H1 (cell line): ENCODE data around the gene AP1G2. TPM values are rescaled to one million over a fixed set of nuclear protein-coding genes. Genes with fewer than 3 reads are reported as not detected.

Source experiments
- ASH2L ChIP-seq: fragments of 200-600, 300-600 bp; sonication (generic); IDR thresholded peaks from one replicate; pipeline ENCODE4 v1.7.1; 2017; ENCODE audit warnings: low read length
- ATF2 ChIP-seq: IDR thresholded peaks from 2 replicates; pipeline ENCODE4 v1.6.1; 2012; ENCODE audit warnings: low read length, inconsistent platforms
- ATF3 ChIP-seq: IDR thresholded peaks from 2 replicates; pipeline ENCODE4 v1.6.1; 2011; ENCODE audit warnings: low read depth, mild to moderate bottlenecking, low read length; ENCODE audit not compliant: insufficient read depth
- BRCA1 ChIP-seq: IDR thresholded peaks from 2 replicates; pipeline ENCODE4 v1.6.1; 2012; ENCODE audit warnings: low read depth, low read length, improper control_type of control experiment
- CBX5 ChIP-seq: fragments of 300-800, 300-1000 bp; sonication (generic); IDR thresholded peaks from 2 replicates; pipeline ENCODE4 v1.7.1; 2016; ENCODE audit warnings: antibody characterized with exemption, low read length, low read depth
- CBX8 ChIP-seq: fragments of 300-800, 300-1000 bp; sonication (generic); IDR thresholded peaks from 2 replicates; pipeline ENCODE4 v1.7.1; 2016; ENCODE audit warnings: low read depth, low read length, borderline replicate concordance
- CTBP2 ChIP-seq: IDR thresholded peaks from 2 replicates; pipeline ENCODE4 v1.7.0; 2011; ENCODE audit warnings: borderline replicate concordance, mild to moderate bottlenecking, moderate library complexity, mixed read lengths, low read length; ENCODE audit not compliant: insufficient read depth, insufficient read length
- E2F6 ChIP-seq: IDR thresholded peaks from 2 replicates; pipeline ENCODE4 v1.6.1; 2012; ENCODE audit warnings: inconsistent platforms
- GABPA ChIP-seq: IDR thresholded peaks from 2 replicates; pipeline ENCODE4 v1.6.1; 2011; ENCODE audit warnings: mild to moderate bottlenecking, low read length, moderate library complexity, borderline replicate concordance; ENCODE audit not compliant: insufficient read depth
- JUN ChIP-seq: IDR thresholded peaks from 2 replicates; pipeline ENCODE4 v1.6.1; 2011; ENCODE audit warnings: low read depth, mild to moderate bottlenecking, improper control_type of control experiment, low read length
- KDM1A ChIP-seq: fragments of 200-600, 300-600 bp; sonication (generic); IDR thresholded peaks from 2 replicates; pipeline ENCODE4 v1.7.1; 2016; ENCODE audit warnings: mild to moderate bottlenecking, low read length, borderline replicate concordance
- KDM4A ChIP-seq: IDR thresholded peaks from one replicate; pipeline ENCODE4 v1.7.1; 2012; ENCODE audit warnings: low read depth, mild to moderate bottlenecking, moderate library complexity, low read length, inconsistent platforms; ENCODE audit not compliant: severe bottlenecking
- MAX ChIP-seq: IDR thresholded peaks from 2 replicates; pipeline ENCODE4 v1.6.1; 2012; ENCODE audit warnings: inconsistent platforms
- RFX5 ChIP-seq: IDR thresholded peaks from 2 replicates; pipeline ENCODE4 v1.6.1; 2011; ENCODE audit warnings: low read depth, low read length, improper control_type of control experiment, borderline replicate concordance
- RNF2 ChIP-seq: fragments of 200-900, 300-1000 bp; sonication (generic); IDR thresholded peaks from 2 replicates; pipeline ENCODE4 v1.7.1; 2016; ENCODE audit warnings: borderline replicate concordance, low read depth, mild to moderate bottlenecking, antibody characterized with exemption, low read length; ENCODE audit not compliant: poor library complexity, severe bottlenecking; ENCODE audit errors: missing control alignments
- RXRA ChIP-seq: IDR thresholded peaks from 2 replicates; pipeline ENCODE4 v1.6.1; 2011; ENCODE audit warnings: low read depth, mild to moderate bottlenecking, low read length, moderate library complexity; ENCODE audit not compliant: insufficient read depth
- SIN3A ChIP-seq, 2 experiments: IDR thresholded peaks in 1 of 2; conservative IDR thresholded peaks in 1 of 2; 2 replicates each; pipeline ENCODE4 v1.6.1; 2011 to 2012; ENCODE audit warnings: low read length in 2 of 2, improper control_type of control experiment in 1 of 2, low read depth in 1 of 2, mild to moderate bottlenecking in 1 of 2
- SP4 ChIP-seq: IDR thresholded peaks from 2 replicates; pipeline ENCODE4 v1.6.1; 2012; ENCODE audit warnings: low read length, inconsistent platforms
- TAF1 ChIP-seq: IDR thresholded peaks from 2 replicates; pipeline ENCODE4 v1.6.1; 2011; ENCODE audit warnings: mild to moderate bottlenecking, low read depth, low read length
- TBP ChIP-seq: IDR thresholded peaks from 2 replicates; pipeline ENCODE4 v1.6.1; 2011; ENCODE audit warnings: low read depth, low read length, improper control_type of control experiment
- YY1 ChIP-seq: IDR thresholded peaks from 2 replicates; pipeline ENCODE4 v1.6.1; 2011; ENCODE audit warnings: low read depth, mild to moderate bottlenecking, low read length
- polyA plus RNA-seq, 7 experiments: library from polyadenylated mRNA; depleted of rRNA in 3 of 7; stranded (reverse) in 5 of 7; unstranded in 2 of 7; fragments of >200 nt in 5 of 7; fragments of 200-250 nt in 2 of 7; gene quantifications; 1 replicate in 5 of 7; 2 replicates in 1 of 7; 4 replicates in 1 of 7; pipeline versions ENCODE4 v1.2.1 to v1.2.3, GENCODE V29; 2011 to 2013; ENCODE audit warnings: missing spikeins in 2 of 7, mixed read lengths in 2 of 7
- total RNA-seq: library from RNA; stranded (reverse); fragmentation: NEBNext Ultra II Directional; extraction: Animal tissue kit (Norgen Biotek cat#: 25700); gene quantifications from 2 replicates; pipeline ENCODE4 v1.2.1, GENCODE V29; 2021

Gene AP1G2
- total and polyA plus RNA-seq, 2 of the 8 experiments (the other 6 are each of a cell fraction or from before 2014, with no cell fraction given), result 70.9 to 134 TPM

DNA sequence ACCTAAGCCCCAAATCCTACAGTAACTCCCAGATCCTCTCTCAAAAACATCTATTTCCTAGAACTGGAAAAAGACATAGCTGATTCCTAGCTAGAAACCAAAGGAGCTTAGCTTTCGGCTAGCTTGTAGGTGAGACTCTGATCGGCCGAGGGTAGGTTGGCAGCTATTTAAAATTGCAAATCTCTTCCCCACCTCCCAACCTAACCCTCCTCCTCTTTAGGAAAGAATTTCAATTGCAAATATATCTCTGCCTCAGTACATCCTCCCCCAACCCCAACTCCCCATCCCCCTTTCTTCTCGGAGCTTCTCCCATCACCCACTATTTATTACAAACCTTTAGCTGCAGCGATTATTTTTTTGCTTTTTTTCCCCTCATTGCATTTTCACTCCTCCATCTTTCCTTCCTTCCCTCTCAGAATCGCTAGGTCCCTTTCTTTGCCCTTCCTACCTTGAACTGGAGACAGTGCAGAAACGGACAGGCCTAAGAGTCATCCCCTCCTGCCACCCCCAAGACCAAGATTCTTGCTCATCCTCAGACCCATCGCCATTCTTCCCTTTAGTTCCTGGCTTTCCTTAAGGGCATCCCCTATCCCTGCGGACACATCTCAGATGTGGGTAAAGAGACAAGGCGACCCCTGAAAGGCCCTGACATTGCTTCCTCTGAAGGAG lies 29.4 kb downstream of the AP1G2 start (continued):
- no peak for TF ChIP-seq ATF2
- no peak for TF ChIP-seq YY1
- peak; percentile 23 for TF ChIP-seq ASH2L
- no peak for TF ChIP-seq RXRA
- TF ChIP-seq BRCA1, result no peak
- no peak for TF ChIP-seq CBX5
- no peak for TF ChIP-seq MAX
- no peak for TF ChIP-seq KDM1A
- TF ChIP-seq GABPA, result no peak
- no peak for TF ChIP-seq KDM4A
- TF ChIP-seq E2F6, result no peak
- TF ChIP-seq TAF1, result peak; percentile 66
- no peak for TF ChIP-seq CBX8
- TF ChIP-seq TBP, result peak; percentile 78
- no peak for TF ChIP-seq JUN
- no peak for TF ChIP-seq CTBP2
- no peak for TF ChIP-seq RNF2
- no peak for TF ChIP-seq SP4
- TF ChIP-seq RFX5, result no peak
- TF ChIP-seq ATF3, result no peak
- TF ChIP-seq SIN3A (conservative IDR thresholded peaks at IDR 0.05 in 1 of 2, IDR thresholded peaks at IDR 0.05 in 1 of 2; ENCODE audit: low read depth in 1 of 2, low read length in 2 of 2), result no peak
